Hepatocyte (in vitro differentiated cells): ENCODE measurements around the gene WBP1L.

Experiments
- EZH2 ChIP-seq: fragments of 200-600 bp; sonication (generic); IDR thresholded peaks from 2 replicates; pipeline ENCODE4 v1.6.1; 2016; ENCODE audit warnings: antibody characterized with exemption, mild to moderate bottlenecking, borderline replicate concordance
- EZH2phosphoT487 ChIP-seq: fragments of 200-600 bp; sonication (generic); IDR thresholded peaks from one replicate; pipeline ENCODE4 v1.6.1; 2018; ENCODE audit warnings: antibody characterized with exemption, mild to moderate bottlenecking, low read depth, moderate library complexity; ENCODE audit not compliant: unreplicated experiment, severe bottlenecking
- TF ChIP-seq, protein P1 (sequence below): fragments of 200-600 bp; sonication (generic); IDR thresholded peaks from 2 replicates; pipeline ENCODE4 v1.5.1; 2016; ENCODE audit warnings: antibody characterized with exemption, mild to moderate bottlenecking; ENCODE audit not compliant: poor library complexity

DNA sequence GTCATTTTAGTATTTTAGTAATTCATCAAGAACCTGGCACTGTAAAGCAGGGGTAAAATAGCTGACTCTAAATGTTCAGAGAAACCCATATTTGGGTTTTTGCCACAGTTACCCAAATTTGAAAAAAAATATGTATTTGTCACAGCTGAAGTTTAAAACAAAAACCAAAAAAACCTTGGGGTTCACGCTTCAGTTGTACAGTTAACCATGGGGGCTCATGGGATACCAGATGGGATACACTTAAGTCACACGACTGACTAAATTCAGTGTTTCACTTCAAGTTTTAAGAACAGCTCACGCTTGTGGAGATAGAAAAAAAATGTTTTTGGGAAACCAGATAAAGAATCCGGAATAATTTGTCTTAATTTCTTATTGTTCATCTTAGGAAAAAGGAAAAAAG is 31.7 kb upstream of the WBP1L start:
- TF ChIP-seq EZH2 (no peak), EZH2phosphoT487 (no peak)
- TF ChIP-seq, protein P1, sequence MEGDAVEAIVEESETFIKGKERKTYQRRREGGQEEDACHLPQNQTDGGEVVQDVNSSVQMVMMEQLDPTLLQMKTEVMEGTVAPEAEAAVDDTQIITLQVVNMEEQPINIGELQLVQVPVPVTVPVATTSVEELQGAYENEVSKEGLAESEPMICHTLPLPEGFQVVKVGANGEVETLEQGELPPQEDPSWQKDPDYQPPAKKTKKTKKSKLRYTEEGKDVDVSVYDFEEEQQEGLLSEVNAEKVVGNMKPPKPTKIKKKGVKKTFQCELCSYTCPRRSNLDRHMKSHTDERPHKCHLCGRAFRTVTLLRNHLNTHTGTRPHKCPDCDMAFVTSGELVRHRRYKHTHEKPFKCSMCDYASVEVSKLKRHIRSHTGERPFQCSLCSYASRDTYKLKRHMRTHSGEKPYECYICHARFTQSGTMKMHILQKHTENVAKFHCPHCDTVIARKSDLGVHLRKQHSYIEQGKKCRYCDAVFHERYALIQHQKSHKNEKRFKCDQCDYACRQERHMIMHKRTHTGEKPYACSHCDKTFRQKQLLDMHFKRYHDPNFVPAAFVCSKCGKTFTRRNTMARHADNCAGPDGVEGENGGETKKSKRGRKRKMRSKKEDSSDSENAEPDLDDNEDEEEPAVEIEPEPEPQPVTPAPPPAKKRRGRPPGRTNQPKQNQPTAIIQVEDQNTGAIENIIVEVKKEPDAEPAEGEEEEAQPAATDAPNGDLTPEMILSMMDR: no peak
